Lower leg skin (tissue), 4 donors: Measurements from ENCODE around the gene SLC6A1. TPM values are rescaled to one million over a fixed set of nuclear protein-coding genes. Genes with fewer than 3 reads are reported as not detected.

ENCODE experiments used
- DNase-seq, 2 donors: peaks; one replicate each; pipeline ENCODE4 v3.0.0-alpha.2; 2019; ENCODE audit warnings: low spot score in 2 of 2
- H3K4me3 ChIP-seq: fragments of 200-600 bp; sonication (generic); 2 replicates; pipeline ENCODE4 v1.5.1; 2017; ENCODE audit warnings: mild to moderate bottlenecking, low read depth; ENCODE audit not compliant: poor library complexity, severe bottlenecking
- CTCF ChIP-seq, 3 donors: fragments of 450-650 bp; IDR thresholded peaks; one replicate each; pipeline ENCODE4 v1.5.1; 2016; ENCODE audit warnings: antibody characterized with exemption in 3 of 3, mild to moderate bottlenecking in 3 of 3, moderate library complexity in 2 of 3
- POLR2A ChIP-seq, 2 donors: fragments of 450-650 bp; IDR thresholded peaks; one replicate each; pipeline ENCODE4 v1.6.1; 2016 to 2017; ENCODE audit warnings: antibody characterized with exemption in 2 of 2, mild to moderate bottlenecking in 1 of 2, moderate library complexity in 1 of 2
- WGBS, 2 donors: methylation state at CpG; one replicate each; pipeline ENCODE4 v1.1.5; 2018; 5-methylcytosine and 5-hydroxymethylcytosine counted together
- intact Hi-C: fragments of 100-400 bp; cut with DNase I; formaldehyde crosslinking; loops from one replicate; pipeline ENCODE4 v1.15.0; 2023; ENCODE audit warnings: low total_unique reads
- total RNA-seq, 4 donors: library from RNA; depleted of rRNA; stranded (reverse); fragments of >200 nt; gene quantifications; one replicate each; pipeline ENCODE4 v1.1.0, GENCODE V29; 2016

Gene SLC6A1
- total RNA-seq, 4 donors from 2014 or later, result 0.10 to 2.3 (median 1.1) TPM; not detected in 1

DNA sequence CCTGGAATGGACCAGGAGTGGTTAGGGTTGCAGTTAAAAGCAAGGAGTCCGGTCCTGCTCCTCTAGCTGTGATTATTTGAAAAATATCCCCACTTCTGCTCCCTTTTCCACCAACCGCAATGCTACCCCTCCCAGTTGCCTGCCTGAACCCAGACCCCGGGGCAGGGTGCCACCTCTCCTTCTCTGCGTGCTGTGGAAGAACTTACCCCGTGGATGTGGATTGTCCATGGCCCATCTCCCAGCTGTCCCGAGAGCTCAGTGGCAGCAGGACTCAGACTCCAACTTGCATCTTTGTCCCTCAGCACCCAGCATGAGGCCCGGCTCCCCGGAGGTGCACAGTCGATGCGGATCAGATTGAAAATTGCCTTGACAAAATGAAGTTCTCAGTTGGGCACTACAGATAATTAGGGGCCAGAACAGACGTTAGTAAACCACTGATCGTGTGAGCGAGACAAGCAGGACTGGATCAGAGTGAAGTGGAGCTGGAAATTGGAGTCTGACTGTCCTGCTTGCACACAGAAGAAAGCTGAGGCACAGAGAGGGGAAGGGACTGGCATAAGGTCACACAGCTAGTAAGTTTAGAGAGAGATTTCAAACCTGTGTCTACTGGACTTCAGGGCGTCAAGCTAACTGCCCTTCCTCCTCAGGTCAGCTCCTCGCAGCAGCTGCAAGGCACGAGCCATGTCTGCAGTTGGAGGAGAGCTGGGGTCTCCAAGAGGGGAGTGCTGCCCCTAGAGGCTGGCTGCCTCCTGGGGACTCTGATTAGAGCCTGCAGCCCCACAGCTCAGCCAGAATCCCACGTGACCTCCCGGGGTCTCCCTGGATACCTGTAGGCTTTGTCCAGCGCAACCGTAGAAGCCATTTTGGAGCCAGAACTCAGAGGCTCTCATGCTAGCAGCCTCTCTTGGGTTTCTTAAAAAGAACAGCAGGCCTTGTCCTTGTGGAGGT lies 14.7 kb downstream of the SLC6A1 start:
- intact Hi-C loops, result no loop called here
- no peak overlapping the region for H3K4me3 ChIP-seq
- no peak for DNase-seq
- TF ChIP-seq POLR2A (IDR thresholded peaks at IDR 0.05) (no peak), CTCF (IDR thresholded peaks at IDR 0.05) (no peak)
- 78 to 81% methylated on average over 20 of the region's 20 CpGs for WGBS, 2 donors

- DNase-seq, result no peak
- no peak overlapping the region for H3K4me3 ChIP-seq
- no peak for TF ChIP-seq CTCF (IDR thresholded peaks at IDR 0.05)
- TF ChIP-seq POLR2A (IDR thresholded peaks at IDR 0.05), result no peak
- intact Hi-C loops, result no loop called here
- WGBS, 2 donors, result 75 to 80% methylated on average over 4 of the region's 4 CpGs
Measured at GRCh38 chr3:11009898-11010297, 17.4 kb downstream of the SLC6A1 start.

- no peak overlapping the region for H3K4me3 ChIP-seq
- TF ChIP-seq POLR2A (IDR thresholded peaks at IDR 0.05) (no peak), CTCF (IDR thresholded peaks at IDR 0.05) (no peak)
- no peak for DNase-seq
- 84 to 85% methylated on average over 15 of the region's 15 CpGs for WGBS, 2 donors
- intact Hi-C loops, result no loop called here
Measured at GRCh38 chr3:11010426-11011165, 18.0 kb downstream of the SLC6A1 start.

GRCh38 chr3:11014253-11014652 lies 21.7 kb downstream of the SLC6A1 start:
- TF ChIP-seq POLR2A (IDR thresholded peaks at IDR 0.05) (no peak), CTCF (IDR thresholded peaks at IDR 0.05) (no peak)
- H3K4me3 ChIP-seq, result no peak overlapping the region
- intact Hi-C loops, result no loop called here
- no peak for DNase-seq
- WGBS, 2 donors, result 78 to 93% methylated on average over 4 of the region's 4 CpGs

GRCh38 chr3:11014752-11015151 lies 22.2 kb downstream of the SLC6A1 start:
- intact Hi-C loops, result no loop called here
- WGBS, 2 donors, result 79 to 80% methylated on average over 15 of the region's 15 CpGs
- H3K4me3 ChIP-seq, result no peak overlapping the region
- DNase-seq, result no peak
- TF ChIP-seq POLR2A (IDR thresholded peaks at IDR 0.05), result no peak
- TF ChIP-seq CTCF (IDR thresholded peaks at IDR 0.05), result no peak
